ENCODE data around the gene CYP17A1.
"Not testable (repeated sequence)": the region's sequence is repeated elsewhere in the genome, so short reads cannot be mapped to it uniquely, and the experiment has no call there.

Gene CYP17A1

DNA sequence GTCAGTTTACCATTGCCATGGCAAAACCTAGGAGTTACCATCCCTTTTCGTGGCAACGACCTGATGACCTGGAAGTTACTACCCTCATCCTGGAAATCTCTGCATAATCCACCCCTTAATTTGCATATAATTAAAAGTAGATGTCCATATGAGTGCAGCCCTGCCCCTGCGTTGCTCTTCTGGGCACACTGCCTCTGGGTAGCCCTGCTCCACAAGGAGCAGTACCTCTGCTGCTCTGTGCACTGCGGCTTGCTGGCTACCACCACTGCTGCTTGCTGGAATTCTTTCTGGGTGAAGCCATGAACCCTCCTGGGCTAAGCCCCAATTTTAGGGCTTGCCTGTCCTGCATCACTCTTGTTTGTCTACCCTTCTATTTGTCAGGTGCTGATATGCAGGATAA lies 12.5 kb downstream of the CYP17A1 start:
- TF ChIP-seq, protein P1, sequence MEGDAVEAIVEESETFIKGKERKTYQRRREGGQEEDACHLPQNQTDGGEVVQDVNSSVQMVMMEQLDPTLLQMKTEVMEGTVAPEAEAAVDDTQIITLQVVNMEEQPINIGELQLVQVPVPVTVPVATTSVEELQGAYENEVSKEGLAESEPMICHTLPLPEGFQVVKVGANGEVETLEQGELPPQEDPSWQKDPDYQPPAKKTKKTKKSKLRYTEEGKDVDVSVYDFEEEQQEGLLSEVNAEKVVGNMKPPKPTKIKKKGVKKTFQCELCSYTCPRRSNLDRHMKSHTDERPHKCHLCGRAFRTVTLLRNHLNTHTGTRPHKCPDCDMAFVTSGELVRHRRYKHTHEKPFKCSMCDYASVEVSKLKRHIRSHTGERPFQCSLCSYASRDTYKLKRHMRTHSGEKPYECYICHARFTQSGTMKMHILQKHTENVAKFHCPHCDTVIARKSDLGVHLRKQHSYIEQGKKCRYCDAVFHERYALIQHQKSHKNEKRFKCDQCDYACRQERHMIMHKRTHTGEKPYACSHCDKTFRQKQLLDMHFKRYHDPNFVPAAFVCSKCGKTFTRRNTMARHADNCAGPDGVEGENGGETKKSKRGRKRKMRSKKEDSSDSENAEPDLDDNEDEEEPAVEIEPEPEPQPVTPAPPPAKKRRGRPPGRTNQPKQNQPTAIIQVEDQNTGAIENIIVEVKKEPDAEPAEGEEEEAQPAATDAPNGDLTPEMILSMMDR (IDR thresholded peaks at IDR 0.05; ENCODE audit: extremely low read depth, insufficient read depth, missing control alignments), result no peak
- no peak for DNase-seq (ENCODE audit: low spot score)
- in situ Hi-C loops (cut with MboI; ENCODE audit: low pct_unique_long_range_greater_than_20kb, low sequenced_read_pairs, unreplicated experiment), result loop anchor here (25.0 kb wide), 1 partner anchor 663 kb away; the partner anchor contains the start of genes CALHM3 and NEURL1

DNA sequence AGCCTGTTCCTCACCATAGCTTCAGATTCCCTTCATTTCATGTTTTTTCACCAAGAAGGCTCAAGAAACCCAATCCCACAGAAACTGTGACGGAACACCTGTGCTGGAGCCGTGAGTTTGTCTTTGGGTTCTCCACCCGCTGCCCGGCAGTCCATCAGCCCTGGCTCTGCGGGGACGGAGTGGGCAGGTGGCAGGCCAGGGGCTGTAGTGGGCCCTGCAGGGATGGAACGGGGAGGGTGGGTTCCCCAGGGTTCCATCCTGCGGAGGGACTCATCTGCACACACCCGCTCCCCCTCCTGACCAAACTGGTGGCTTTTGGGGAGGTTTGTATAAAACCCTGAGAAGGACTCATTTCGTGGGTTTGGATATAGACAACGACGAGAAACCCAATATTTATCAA lies 15.0 kb downstream of the CYP17A1 start:
- in situ Hi-C loops (cut with MboI; ENCODE audit: low pct_unique_long_range_greater_than_20kb, low sequenced_read_pairs, unreplicated experiment), result no loop called here
- DNase-seq (ENCODE audit: low spot score), result no peak
- TF ChIP-seq, protein P1 (IDR thresholded peaks at IDR 0.05; ENCODE audit: extremely low read depth, insufficient read depth, missing control alignments), result no peak

DNA sequence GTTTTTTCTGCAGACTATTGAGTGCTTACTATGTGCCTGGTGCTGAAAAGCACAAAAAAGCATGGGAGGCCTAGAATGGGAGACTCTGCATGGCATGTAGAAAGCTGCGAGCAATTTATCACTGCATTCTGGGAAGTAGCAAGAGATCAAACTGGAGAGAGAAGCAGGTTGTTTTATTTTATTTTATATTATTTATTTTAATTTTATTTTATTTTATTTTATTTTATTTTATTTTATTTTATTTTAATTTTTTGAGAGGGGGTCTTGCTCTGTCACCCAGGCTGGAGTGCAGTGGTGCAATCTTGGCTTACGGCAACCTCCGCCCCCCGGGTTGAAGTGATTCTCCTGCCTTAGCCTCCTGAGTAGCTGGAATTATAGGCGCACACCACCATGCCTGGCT lies 17.2 kb downstream of the CYP17A1 start:
- DNase-seq (ENCODE audit: low spot score); in situ Hi-C loops (cut with MboI; ENCODE audit: low pct_unique_long_range_greater_than_20kb, low sequenced_read_pairs, unreplicated experiment): not testable (repeated sequence)

DNA sequence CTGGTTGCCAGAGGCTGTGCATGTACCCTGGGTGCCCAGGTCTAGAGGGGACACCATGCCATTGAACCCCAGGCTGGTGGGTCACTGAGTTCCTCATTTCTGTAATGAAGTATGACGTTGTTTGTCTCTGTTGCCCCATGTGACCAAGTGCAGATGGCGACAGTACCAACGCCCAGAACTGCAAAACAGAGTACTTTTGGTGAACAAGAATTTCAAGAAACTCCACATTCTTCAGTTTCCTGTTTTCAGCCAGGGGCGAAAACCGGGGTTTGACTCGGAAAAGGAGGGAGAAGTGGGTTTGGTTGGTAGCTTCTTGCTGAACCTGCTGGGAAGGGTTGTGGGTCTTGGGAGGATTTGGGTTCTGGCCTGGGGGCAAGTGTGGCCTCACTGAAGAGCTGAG lies 18.2 kb downstream of the CYP17A1 start:
- TF ChIP-seq, protein P1 (IDR thresholded peaks at IDR 0.05; ENCODE audit: extremely low read depth, insufficient read depth, missing control alignments), result no peak
- in situ Hi-C loops (cut with MboI; ENCODE audit: low pct_unique_long_range_greater_than_20kb, low sequenced_read_pairs, unreplicated experiment), result no loop called here
- DNase-seq (ENCODE audit: low spot score), result no peak

DNA sequence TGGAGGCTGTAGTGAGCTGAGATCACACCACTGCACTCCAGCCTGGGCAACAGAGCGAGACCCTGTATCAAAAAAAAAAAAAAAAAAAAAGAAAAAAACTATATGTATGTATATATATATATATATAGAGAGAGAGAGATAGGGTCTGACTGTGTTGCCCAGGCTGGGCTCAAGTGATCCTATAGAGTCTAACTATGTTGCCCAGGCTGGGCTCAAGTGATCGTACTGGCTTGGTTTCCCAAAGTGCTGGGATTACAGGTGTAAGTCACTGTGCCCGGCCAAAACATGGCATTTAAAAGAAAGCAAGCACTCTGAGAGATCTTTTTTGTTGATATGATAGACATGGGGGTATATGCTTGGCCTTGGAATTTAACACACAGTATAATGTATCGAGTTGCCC lies 20.0 kb downstream of the CYP17A1 start:
- TF ChIP-seq, protein P1 (IDR thresholded peaks at IDR 0.05; ENCODE audit: extremely low read depth, insufficient read depth, missing control alignments), result no peak
- in situ Hi-C loops (cut with MboI; ENCODE audit: low pct_unique_long_range_greater_than_20kb, low sequenced_read_pairs, unreplicated experiment), result no loop called here
- no peak for DNase-seq (ENCODE audit: low spot score)

DNA sequence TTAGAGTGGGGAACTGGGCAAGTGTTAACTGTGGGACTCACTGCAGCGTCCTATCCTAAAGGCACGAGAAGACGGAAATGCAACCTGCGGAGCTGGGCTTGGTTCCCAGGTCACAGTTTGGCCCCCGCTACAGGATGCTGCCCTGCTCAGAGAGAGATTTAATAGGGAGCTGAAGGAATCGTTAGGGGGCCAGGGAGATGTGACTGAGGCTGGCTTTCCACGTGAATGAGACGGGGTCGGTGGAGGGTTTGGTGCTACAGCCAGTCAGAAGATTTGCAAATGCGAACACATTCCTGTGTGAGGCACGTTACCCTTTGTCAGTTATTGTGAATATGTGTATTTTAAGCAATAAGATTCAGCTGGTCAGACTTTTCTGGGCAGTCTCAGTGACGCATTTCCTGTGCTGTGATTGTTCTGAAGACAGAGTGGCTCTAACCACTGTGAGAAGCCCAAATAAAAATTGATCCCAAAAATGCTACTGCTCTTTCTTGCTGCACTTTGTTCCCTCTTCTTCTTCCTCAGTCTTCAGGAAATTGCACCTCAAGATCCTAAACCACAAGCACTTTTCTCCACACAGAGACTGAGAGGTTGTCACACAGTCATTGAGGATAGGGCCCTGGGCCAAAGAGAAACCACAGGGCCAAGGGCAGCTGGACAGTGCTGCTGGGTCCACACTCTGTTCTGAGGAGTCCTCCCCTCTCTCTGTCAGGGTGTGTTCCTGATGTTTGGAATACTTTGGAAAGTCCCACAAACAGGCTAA lies 21.2 kb downstream of the CYP17A1 start:
- TF ChIP-seq, protein P1 (IDR thresholded peaks at IDR 0.05; ENCODE audit: extremely low read depth, insufficient read depth, missing control alignments), result no peak
- in situ Hi-C loops (cut with MboI; ENCODE audit: low pct_unique_long_range_greater_than_20kb, low sequenced_read_pairs, unreplicated experiment), result no loop called here
- DNase-seq (ENCODE audit: low spot score), result no peak

DNA sequence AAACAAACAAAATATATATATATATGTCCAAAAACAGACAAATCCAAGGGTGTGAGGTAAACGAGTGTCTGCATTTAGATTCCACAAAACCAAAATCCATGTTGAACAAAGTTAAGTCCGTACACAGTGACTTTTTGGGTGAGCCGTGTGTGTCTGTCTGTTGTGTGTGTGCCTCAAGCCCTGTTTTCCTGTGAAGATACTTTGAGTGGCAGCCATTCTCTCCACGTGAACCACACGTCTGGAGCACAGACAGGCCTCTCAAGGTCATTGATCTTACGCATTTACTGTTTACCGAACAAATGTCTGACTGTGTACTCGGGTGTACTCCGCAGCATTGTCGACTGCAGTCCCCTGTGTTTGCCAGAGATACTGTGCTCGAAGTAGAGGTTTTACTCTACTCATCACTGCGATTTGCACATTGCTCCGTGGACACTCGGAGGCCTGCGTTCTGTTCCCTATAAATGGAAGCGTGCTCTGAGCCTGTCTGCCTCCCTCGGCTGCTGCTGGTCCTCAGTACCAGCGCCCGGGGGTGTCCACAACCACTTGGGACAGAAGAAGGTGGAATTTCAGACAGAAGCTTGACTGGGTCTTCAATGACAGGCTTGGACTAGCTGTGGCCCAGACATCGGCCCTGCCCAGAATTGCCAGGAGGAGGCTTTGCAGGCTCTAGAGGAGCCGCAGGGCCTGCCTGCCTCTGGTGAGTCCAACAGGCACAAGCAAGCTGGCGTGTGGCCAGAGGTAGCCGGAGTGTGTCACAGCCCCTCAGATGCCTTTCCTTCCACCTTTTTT lies 22.1 kb downstream of the CYP17A1 start:
- TF ChIP-seq, protein P1 (IDR thresholded peaks at IDR 0.05; ENCODE audit: extremely low read depth, insufficient read depth, missing control alignments), result no peak
- no peak for DNase-seq (ENCODE audit: low spot score)
- in situ Hi-C loops (cut with MboI; ENCODE audit: low pct_unique_long_range_greater_than_20kb, low sequenced_read_pairs, unreplicated experiment), result no loop called here

Measured in GM13977 (cell line).